ENCODE results near the gene FKBP14.

The FKBP14 gene

DNA sequence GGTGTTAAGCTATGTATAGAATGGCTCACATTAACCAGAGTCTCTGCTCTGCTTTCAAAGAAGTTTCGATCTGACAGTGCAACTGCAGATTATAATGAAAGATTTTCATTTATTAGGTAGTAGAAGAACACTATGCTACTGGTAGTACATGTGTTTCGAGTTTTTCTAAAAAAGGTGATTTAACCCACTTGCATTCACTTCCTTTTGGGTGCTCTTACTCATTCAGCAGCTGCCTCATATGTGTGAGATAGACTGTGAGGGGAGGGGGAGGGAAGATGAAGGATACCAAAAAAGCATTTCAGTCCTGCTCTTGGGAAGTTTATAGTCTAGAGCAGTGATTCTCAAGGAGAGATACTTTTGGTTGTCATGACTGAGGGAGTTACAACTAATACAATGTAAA lies 22.1 kb upstream of the FKBP14 start:
- TF ChIP-seq CTCF (IDR thresholded peaks at IDR 0.05; ENCODE audit: insufficient read depth, low read depth, low read length, missing control alignments): no peak
- H3K4me3 ChIP-seq (ENCODE audit: low read length): no peak overlapping the region
- DNase-seq (ENCODE audit: low read depth): no peak

GRCh38 chr7:30047124-30047523 lies 20.6 kb upstream of the FKBP14 start:
- TF ChIP-seq CTCF (IDR thresholded peaks at IDR 0.05; ENCODE audit: insufficient read depth, low read depth, low read length, missing control alignments): no peak
- H3K4me3 ChIP-seq (ENCODE audit: low read length): no peak overlapping the region
- no peak for DNase-seq (ENCODE audit: low read depth)

GRCh38 chr7:30046127-30046770 lies 19.7 kb upstream of the FKBP14 start:
- DNase-seq (ENCODE audit: low read depth): no peak
- no peak for TF ChIP-seq CTCF (IDR thresholded peaks at IDR 0.05; ENCODE audit: insufficient read depth, low read depth, low read length, missing control alignments)
- H3K4me3 ChIP-seq (ENCODE audit: low read length): no peak overlapping the region

DNA sequence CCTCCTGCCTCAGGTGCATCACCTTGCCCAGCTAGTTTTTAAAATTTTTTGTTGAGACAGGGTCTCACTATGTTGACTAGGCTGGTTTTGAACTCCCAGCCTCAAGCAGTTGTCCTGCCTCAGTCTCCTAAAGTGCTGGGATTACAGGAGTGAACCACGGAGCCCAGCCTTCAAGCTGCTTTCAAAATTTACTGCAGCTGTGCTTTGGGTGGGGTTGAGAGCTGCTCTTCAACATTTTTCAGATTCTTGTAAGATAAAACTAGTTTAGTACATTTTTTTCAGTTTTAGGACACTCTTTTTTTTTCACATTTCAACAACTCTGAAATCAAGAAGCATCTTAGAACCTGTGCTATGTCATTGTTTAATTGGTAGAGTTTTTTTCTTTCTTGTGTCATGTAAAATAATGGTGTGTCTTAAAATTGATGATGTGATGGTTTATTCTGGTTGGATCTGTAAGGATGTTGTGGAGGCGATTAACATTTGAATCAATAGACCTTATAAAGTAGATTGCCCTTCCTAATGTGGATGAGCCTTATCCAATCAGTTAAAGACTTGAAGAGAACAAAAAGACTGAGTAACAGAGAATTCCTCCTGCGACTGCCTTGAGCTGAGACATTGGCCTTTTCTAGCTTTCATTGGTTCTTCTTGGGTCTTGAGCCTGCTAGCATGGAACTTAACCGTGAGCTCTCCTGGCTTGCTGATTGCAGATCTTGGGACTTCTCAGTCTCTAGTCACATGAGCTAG lies 15.2 kb upstream of the FKBP14 start:
- H3K4me3 ChIP-seq (ENCODE audit: low read length): no peak overlapping the region
- DNase-seq (ENCODE audit: low read depth): no peak
- TF ChIP-seq CTCF (IDR thresholded peaks at IDR 0.05; ENCODE audit: insufficient read depth, low read depth, low read length, missing control alignments): no peak

DNA sequence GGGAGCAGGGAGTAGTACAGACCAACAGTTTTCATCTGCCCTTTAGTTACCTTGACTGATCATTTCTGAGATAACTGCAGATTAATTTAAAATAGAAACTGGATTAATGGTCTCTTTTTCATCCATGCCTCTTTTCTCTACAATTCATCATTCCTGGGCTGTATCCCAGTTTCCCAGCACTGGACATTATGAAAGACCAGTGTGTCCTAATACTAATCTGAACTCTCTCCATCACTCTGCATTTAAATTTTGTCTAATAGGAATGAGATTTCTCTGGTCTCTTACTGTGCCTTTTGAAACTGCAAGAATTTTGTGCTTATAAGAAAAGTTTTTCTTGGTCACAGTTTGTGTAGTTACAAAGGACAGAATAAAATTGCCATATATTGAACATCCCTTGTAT lies 14.4 kb upstream of the FKBP14 start:
- DNase-seq (ENCODE audit: low read depth): no peak
- H3K4me3 ChIP-seq (ENCODE audit: low read length): no peak overlapping the region
- no peak for TF ChIP-seq CTCF (IDR thresholded peaks at IDR 0.05; ENCODE audit: insufficient read depth, low read depth, low read length, missing control alignments)

DNA sequence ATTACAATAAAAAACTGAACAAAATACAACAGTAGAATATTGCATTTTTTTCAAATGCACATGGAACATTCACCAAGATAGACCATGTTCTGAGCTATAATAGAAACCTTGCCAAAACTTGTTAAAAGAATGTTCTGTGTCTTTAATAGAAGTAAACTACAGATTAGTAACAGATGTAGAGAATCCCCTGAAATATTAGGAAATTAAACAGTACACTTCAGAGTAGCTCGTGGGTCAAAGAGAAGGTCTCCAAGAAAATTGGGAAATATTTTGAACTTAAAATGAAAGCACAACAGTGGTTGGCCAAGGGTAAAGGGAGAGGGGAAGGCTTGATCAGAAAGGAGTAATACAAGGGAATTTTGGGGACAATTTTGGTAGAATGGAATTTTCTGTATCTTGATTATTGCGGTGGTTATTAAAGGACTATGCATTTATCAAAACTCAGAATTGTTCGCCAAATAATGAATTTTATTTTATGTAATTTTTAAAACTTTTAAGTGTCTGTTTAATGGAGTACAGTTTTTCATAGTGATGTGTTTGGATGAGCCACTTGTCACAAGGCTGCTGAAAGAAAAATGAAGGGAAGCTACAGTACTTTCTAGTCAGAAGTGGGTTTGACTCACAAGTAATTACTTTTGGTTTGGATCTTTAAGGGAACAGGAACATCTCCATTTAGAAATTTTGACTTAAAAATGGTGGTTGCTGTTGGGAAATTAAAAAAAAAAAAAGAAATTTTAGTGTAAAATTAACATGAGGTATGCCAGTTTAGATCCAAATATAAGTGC lies 11.9 kb upstream of the FKBP14 start:
- no peak for DNase-seq (ENCODE audit: low read depth)
- H3K4me3 ChIP-seq (ENCODE audit: low read length): no peak overlapping the region
- no peak for TF ChIP-seq CTCF (IDR thresholded peaks at IDR 0.05; ENCODE audit: insufficient read depth, low read depth, low read length, missing control alignments)
